ENCODE measurements around the gene OR1L6. TPM values are rescaled to one million over a fixed set of nuclear protein-coding genes. Genes with fewer than 3 reads are reported as not detected.

Gene OR1L6
- total RNA-seq, 1 donor from 2014 or later = not detected

GRCh38 chr9:122754825-122755224 lies 12.7 kb downstream of the OR1L6 start:
- Mint-ChIP-seq H3K27me3 (ENCODE audit: unreplicated experiment) (peaks cover 1% of the 10 kb centered on the region), H3K36me3 (ENCODE audit: unreplicated experiment) (no peaks in the 10 kb centered on the region), H3K4me1 (ENCODE audit: low read depth, unreplicated experiment) (no peaks in the 10 kb centered on the region), H3K27ac (ENCODE audit: unreplicated experiment) (no peak overlapping the region), H3K4me3 (ENCODE audit: unreplicated experiment) (no peak overlapping the region), H3K9me3 (ENCODE audit: unreplicated experiment) (no peaks in the 10 kb centered on the region)
- DNase-seq = no peak
- no peak for TF ChIP-seq CTCF (IDR thresholded peaks at IDR 0.05; ENCODE audit: partially characterized antibody, unreplicated experiment)

- Mint-ChIP-seq H3K9me3 (ENCODE audit: unreplicated experiment) (peaks cover 7% of the 10 kb centered on the region), H3K4me1 (ENCODE audit: low read depth, unreplicated experiment) (no peaks in the 10 kb centered on the region), H3K27me3 (ENCODE audit: unreplicated experiment) (no peaks in the 10 kb centered on the region), H3K4me3 (ENCODE audit: unreplicated experiment) (no peak overlapping the region), H3K36me3 (ENCODE audit: unreplicated experiment) (peaks cover 4% of the 10 kb centered on the region), H3K27ac (ENCODE audit: unreplicated experiment) (no peak overlapping the region)
- no peak for DNase-seq
- TF ChIP-seq CTCF (IDR thresholded peaks at IDR 0.05; ENCODE audit: partially characterized antibody, unreplicated experiment) = no peak
Observed at GRCh38 chr9:122767817-122768216, 25.7 kb downstream of the OR1L6 start.

GRCh38 chr9:122777052-122777451 lies 34.9 kb downstream of the OR1L6 start:
- Mint-ChIP-seq H3K9me3 (ENCODE audit: unreplicated experiment) (peaks cover 4% of the 10 kb centered on the region), H3K27me3 (ENCODE audit: unreplicated experiment) (peaks cover 5% of the 10 kb centered on the region), H3K4me1 (ENCODE audit: low read depth, unreplicated experiment) (no peaks in the 10 kb centered on the region), H3K36me3 (ENCODE audit: unreplicated experiment) (no peaks in the 10 kb centered on the region), H3K27ac (ENCODE audit: unreplicated experiment) (no peak overlapping the region), H3K4me3 (ENCODE audit: unreplicated experiment) (no peak overlapping the region)
- no peak for TF ChIP-seq CTCF (IDR thresholded peaks at IDR 0.05; ENCODE audit: partially characterized antibody, unreplicated experiment)
- no peak for DNase-seq

GRCh38 chr9:122777935-122778627 lies 36.0 kb downstream of the OR1L6 start:
- Mint-ChIP-seq H3K9me3 (ENCODE audit: unreplicated experiment) (peaks cover 3% of the 10 kb centered on the region), H3K36me3 (ENCODE audit: unreplicated experiment) (no peaks in the 10 kb centered on the region), H3K4me1 (ENCODE audit: low read depth, unreplicated experiment) (no peaks in the 10 kb centered on the region), H3K27ac (ENCODE audit: unreplicated experiment) (no peak overlapping the region), H3K4me3 (ENCODE audit: unreplicated experiment) (no peak overlapping the region), H3K27me3 (ENCODE audit: unreplicated experiment) (peaks cover 5% of the 10 kb centered on the region)
- no peak for DNase-seq
- no peak for TF ChIP-seq CTCF (IDR thresholded peaks at IDR 0.05; ENCODE audit: partially characterized antibody, unreplicated experiment)

- H3K4me1 Mint-ChIP-seq (ENCODE audit: low read depth, unreplicated experiment) = no peaks in the 10 kb centered on the region
- H3K27ac Mint-ChIP-seq (ENCODE audit: unreplicated experiment) = no peak overlapping the region
- peaks cover 1% of the 10 kb centered on the region for H3K27me3 Mint-ChIP-seq (ENCODE audit: unreplicated experiment)
- no peak for TF ChIP-seq CTCF (IDR thresholded peaks at IDR 0.05; ENCODE audit: partially characterized antibody, unreplicated experiment)
- no peak for DNase-seq
- peaks cover 3% of the 10 kb centered on the region for H3K9me3 Mint-ChIP-seq (ENCODE audit: unreplicated experiment)
- H3K4me3 Mint-ChIP-seq (ENCODE audit: unreplicated experiment) = no peak overlapping the region
- H3K36me3 Mint-ChIP-seq (ENCODE audit: unreplicated experiment) = no peaks in the 10 kb centered on the region
Observed at GRCh38 chr9:122779181-122779580, 37.1 kb downstream of the OR1L6 start.

Measured in glutamatergic neuron (in vitro differentiated cells).